DOHH2 (cell line): ENCODE measurements around the gene SREBF2.

Experiments used
- H3F3A ChIP-seq: fragments of 200-600 bp; sonication (generic), shearing (Covaris generic); 2 replicates; pipeline ENCODE4 v1.6.0; 2016; ENCODE audit warnings: antibody characterized with exemption, mild to moderate bottlenecking; ENCODE audit not compliant: control insufficient read depth, insufficient read depth
- H3K27ac ChIP-seq: fragments of 200-600 bp; sonication (generic); 2 replicates; pipeline ENCODE4 v1.5.1; 2014; ENCODE audit warnings: low read depth, mild to moderate bottlenecking, low read length, moderate library complexity
- H3K27me3 ChIP-seq: fragments of 200-600 bp; sonication (generic); 2 replicates; pipeline ENCODE4 v1.6.1; 2014; ENCODE audit warnings: mild to moderate bottlenecking, low read length, mixed read lengths; ENCODE audit not compliant: control insufficient read depth
- H3K36me3 ChIP-seq: fragments of 200-600 bp; sonication (generic); 2 replicates; pipeline ENCODE4 v1.6.1; 2014; ENCODE audit warnings: mild to moderate bottlenecking, low read length, moderate library complexity, mixed read lengths; ENCODE audit not compliant: control insufficient read depth
- H3K4me1 ChIP-seq: fragments of 200-600 bp; sonication (generic); 2 replicates; pipeline ENCODE4 v1.6.1; 2014; ENCODE audit warnings: mild to moderate bottlenecking, low read length, mixed read lengths; ENCODE audit not compliant: control insufficient read depth
- H3K4me2 ChIP-seq: fragments of 200-600 bp; sonication (generic); 2 replicates; pipeline ENCODE4 v1.6.0; 2014; ENCODE audit warnings: mild to moderate bottlenecking, low read length, moderate library complexity
- H3K4me3 ChIP-seq: fragments of 200-600 bp; sonication (generic); 2 replicates; pipeline ENCODE4 v1.5.1; 2014; ENCODE audit warnings: mild to moderate bottlenecking, low read length, mixed read lengths
- H3K79me2 ChIP-seq: fragments of 200-600 bp; sonication (generic); 2 replicates; pipeline ENCODE4 v1.6.1; 2014; ENCODE audit warnings: mild to moderate bottlenecking, low read length, mixed read lengths; ENCODE audit not compliant: control insufficient read depth
- H3K9me2 ChIP-seq: fragments of 200-600 bp; sonication (generic); replicated peaks from 2 replicates; pipeline ENCODE4 v1.6.1; 2014; ENCODE audit warnings: mild to moderate bottlenecking, low read length, mixed read lengths; ENCODE audit not compliant: control insufficient read depth
- H3K9me3 ChIP-seq: fragments of 200-600 bp; sonication (generic); 2 replicates; pipeline ENCODE4 v1.6.1; 2014; ENCODE audit warnings: antibody characterized with exemption, low read length, mixed read lengths; ENCODE audit not compliant: control insufficient read depth, insufficient read depth
- H4K20me1 ChIP-seq: fragments of 200-600 bp; sonication (generic); 2 replicates; pipeline ENCODE4 v1.6.0; 2014; ENCODE audit warnings: low read depth, mild to moderate bottlenecking, antibody characterized with exemption, low read length, moderate library complexity; ENCODE audit not compliant: control insufficient read depth, insufficient read depth
- CTCF ChIP-seq: fragments of 200-600 bp; sonication (generic); IDR thresholded peaks from one replicate; pipeline ENCODE4 v1.5.1; 2014; ENCODE audit warnings: antibody characterized with exemption, mild to moderate bottlenecking, low read depth, low read length; ENCODE audit not compliant: poor library complexity, severe bottlenecking
- EZH2phosphoT487 ChIP-seq: fragments of 200-600 bp; sonication (generic); IDR thresholded peaks from 2 replicates; pipeline ENCODE4 v1.6.1; 2017; ENCODE audit warnings: borderline replicate concordance, mild to moderate bottlenecking, antibody characterized with exemption, low read length, moderate library complexity, mixed read lengths

Gene SREBF2

GRCh38 chr22:41888627-41889200, 55.8 kb downstream of the SREBF2 start:
- Histone ChIP-seq H4K20me1 (no peaks in the 10 kb centered on the region), H3K4me2 (peak overlapping the region; percentile 84), H3K4me3 (peak overlapping the region; percentile 62), H3K9me2 (no peaks in the 10 kb centered on the region), H3K9me3 (no peaks in the 10 kb centered on the region), H3K27ac (peak overlapping the region; percentile 92), H3K27me3 (no peaks in the 10 kb centered on the region), H3K79me2 (peaks cover 70% of the 10 kb centered on the region), H3F3A (peaks cover 23% of the 10 kb centered on the region), H3K4me1 (peaks cover 60% of the 10 kb centered on the region), H3K36me3 (peaks cover 93% of the 10 kb centered on the region)
- TF ChIP-seq EZH2phosphoT487 (no peak), CTCF (no peak)

GRCh38 chr22:41891407-41891806, 58.5 kb downstream of the SREBF2 start:
- Histone ChIP-seq H3K9me3 (no peaks in the 10 kb centered on the region), H3K27ac (no peak overlapping the region), H3K79me2 (peaks cover 48% of the 10 kb centered on the region), H3K4me2 (no peak overlapping the region), H3K4me3 (no peak overlapping the region), H3K36me3 (peaks cover 88% of the 10 kb centered on the region), H3K9me2 (no peaks in the 10 kb centered on the region), H4K20me1 (no peaks in the 10 kb centered on the region), H3K27me3 (no peaks in the 10 kb centered on the region), H3K4me1 (peaks cover 33% of the 10 kb centered on the region), H3F3A (peaks cover 16% of the 10 kb centered on the region)
- no peak for TF ChIP-seq EZH2phosphoT487

- H3K9me2 ChIP-seq: no peaks in the 10 kb centered on the region
- no peaks in the 10 kb centered on the region for H4K20me1 ChIP-seq
- peaks cover 20% of the 10 kb centered on the region for H3K4me1 ChIP-seq
- no peak overlapping the region for H3K27ac ChIP-seq
- no peak overlapping the region for H3K4me2 ChIP-seq
- H3K79me2 ChIP-seq: peaks cover 37% of the 10 kb centered on the region
- H3K27me3 ChIP-seq: no peaks in the 10 kb centered on the region
- peaks cover 9% of the 10 kb centered on the region for H3F3A ChIP-seq
- H3K9me3 ChIP-seq: no peaks in the 10 kb centered on the region
- H3K36me3 ChIP-seq: peaks cover 88% of the 10 kb centered on the region
- no peak overlapping the region for H3K4me3 ChIP-seq
- TF ChIP-seq EZH2phosphoT487 (no peak), CTCF (no peak)
These were observed 59.8 kb downstream of the SREBF2 start for GRCh38 chr22:41892721-41893120.

- H3K4me3 ChIP-seq: no peak overlapping the region
- H4K20me1 ChIP-seq: 0 out of 2 replicates have a peak, but pooled peaks cover 3% of the 10 kb centered on the region
- no peaks in the 10 kb centered on the region for H3K9me3 ChIP-seq
- no peaks in the 10 kb centered on the region for H3K27me3 ChIP-seq
- H3F3A ChIP-seq: no peaks in the 10 kb centered on the region
- no peak overlapping the region for H3K4me2 ChIP-seq
- H3K9me2 ChIP-seq: no peaks in the 10 kb centered on the region
- H3K79me2 ChIP-seq: peaks cover 28% of the 10 kb centered on the region
- peaks cover 9% of the 10 kb centered on the region for H3K4me1 ChIP-seq
- no peak for TF ChIP-seq EZH2phosphoT487
- no peak for TF ChIP-seq CTCF
- no peak overlapping the region for H3K27ac ChIP-seq
- H3K36me3 ChIP-seq: peaks cover 89% of the 10 kb centered on the region
These were observed 60.9 kb downstream of the SREBF2 start for GRCh38 chr22:41893591-41894375.
